Astrocyte (in vitro differentiated cells and primary cell): ENCODE data around the gene HOXD13. TPM values are rescaled to one million over a fixed set of nuclear protein-coding genes. Genes with fewer than 3 reads are reported as not detected.

ENCODE experiments used
- DNase-seq: peaks from one replicate; pipeline ENCODE4 v3.0.0-alpha.2; 2010; ENCODE audit warnings: low read depth
- FAIRE-seq: peaks from 2 replicates; lab custom pipeline; 2011; peaks lifted over from hg19 to GRCh38; lab: Jason Lieb, UNC
- H2AFZ ChIP-seq: 2 replicates; pipeline ENCODE4 v1.6.0; 2012; ENCODE audit warnings: low read depth, low read length, inconsistent platforms
- H3K27ac ChIP-seq: 2 replicates; pipeline ENCODE4 v1.5.1; 2011; ENCODE audit warnings: low read depth, low read length, inconsistent platforms
- H3K27me3 ChIP-seq: 2 replicates; pipeline ENCODE4 v1.6.0; 2011; ENCODE audit warnings: low read length, inconsistent platforms; ENCODE audit not compliant: insufficient read depth
- H3K36me3 ChIP-seq: 2 replicates; pipeline ENCODE4 v1.5.1; 2011; ENCODE audit warnings: low read length, inconsistent platforms; ENCODE audit not compliant: insufficient read depth
- H3K4me1 ChIP-seq: 2 replicates; pipeline ENCODE4 v1.5.1; 2011; ENCODE audit warnings: low read length, inconsistent platforms; ENCODE audit not compliant: insufficient read depth
- H3K4me2 ChIP-seq: 2 replicates; pipeline ENCODE4 v1.6.0; 2012; ENCODE audit warnings: low read length, inconsistent platforms
- H3K4me3 ChIP-seq: 2 replicates; pipeline ENCODE4 v1.5.1; 2011; ENCODE audit warnings: low read depth, mild to moderate bottlenecking, low read length, inconsistent platforms; ENCODE audit not compliant: insufficient read depth
- H3K79me2 ChIP-seq: 2 replicates; pipeline ENCODE4 v1.6.0; 2012; ENCODE audit warnings: mild to moderate bottlenecking, low read length, inconsistent platforms; ENCODE audit not compliant: insufficient read depth
- H3K9ac ChIP-seq: 2 replicates; pipeline ENCODE4 v1.6.0; 2012; ENCODE audit warnings: mild to moderate bottlenecking, low read length, inconsistent platforms
- H3K9me3 ChIP-seq: 2 replicates; pipeline ENCODE4 v1.5.1; 2012; ENCODE audit warnings: low read depth, mild to moderate bottlenecking, low read length, inconsistent platforms; ENCODE audit not compliant: insufficient read depth
- H4K20me1 ChIP-seq: 2 replicates; pipeline ENCODE4 v1.6.0; 2012; ENCODE audit warnings: low read length, inconsistent platforms; ENCODE audit not compliant: insufficient read depth
- H3K27ac Mint-ChIP-seq: one replicate; pipeline ENCODE4 v1.8.0; 2021; ENCODE audit warnings: mild to moderate bottlenecking, mixed read lengths; ENCODE audit not compliant: unreplicated experiment
- H3K27me3 Mint-ChIP-seq: one replicate; pipeline ENCODE4 v1.8.0; 2021; ENCODE audit warnings: low read depth, mixed read lengths; ENCODE audit not compliant: unreplicated experiment
- H3K36me3 Mint-ChIP-seq: one replicate; pipeline ENCODE4 v1.8.0; 2021; ENCODE audit warnings: low read depth, mixed read lengths; ENCODE audit not compliant: unreplicated experiment
- H3K4me1 Mint-ChIP-seq: one replicate; pipeline ENCODE4 v1.8.0; 2021; ENCODE audit warnings: low read depth, mixed read lengths; ENCODE audit not compliant: unreplicated experiment
- H3K4me3 Mint-ChIP-seq: one replicate; pipeline ENCODE4 v1.8.0; 2021; ENCODE audit warnings: mild to moderate bottlenecking, moderate library complexity, mixed read lengths; ENCODE audit not compliant: unreplicated experiment
- H3K9me3 Mint-ChIP-seq: one replicate; pipeline ENCODE4 v1.8.0; 2021; ENCODE audit warnings: mild to moderate bottlenecking, mixed read lengths; ENCODE audit not compliant: unreplicated experiment
- EZH2 ChIP-seq: IDR thresholded peaks from 2 replicates; pipeline ENCODE4 v1.6.1; 2012; ENCODE audit warnings: mild to moderate bottlenecking, low read length, inconsistent platforms; ENCODE audit not compliant: insufficient read depth
- total RNA-seq: library from RNA; stranded (reverse); gene quantifications from 2 replicates; pipeline ENCODE4 v1.2.1, GENCODE V29; 2021
- TF ChIP-seq, protein P1 (sequence below): IDR thresholded peaks from 2 replicates; pipeline ENCODE4 v1.5.1; 2011; ENCODE audit warnings: low read depth, mild to moderate bottlenecking, inconsistent platforms, low read length, moderate library complexity; ENCODE audit not compliant: insufficient read depth

The HOXD13 gene
- total RNA-seq, 1 donor from 2014 or later, result not detected

DNA sequence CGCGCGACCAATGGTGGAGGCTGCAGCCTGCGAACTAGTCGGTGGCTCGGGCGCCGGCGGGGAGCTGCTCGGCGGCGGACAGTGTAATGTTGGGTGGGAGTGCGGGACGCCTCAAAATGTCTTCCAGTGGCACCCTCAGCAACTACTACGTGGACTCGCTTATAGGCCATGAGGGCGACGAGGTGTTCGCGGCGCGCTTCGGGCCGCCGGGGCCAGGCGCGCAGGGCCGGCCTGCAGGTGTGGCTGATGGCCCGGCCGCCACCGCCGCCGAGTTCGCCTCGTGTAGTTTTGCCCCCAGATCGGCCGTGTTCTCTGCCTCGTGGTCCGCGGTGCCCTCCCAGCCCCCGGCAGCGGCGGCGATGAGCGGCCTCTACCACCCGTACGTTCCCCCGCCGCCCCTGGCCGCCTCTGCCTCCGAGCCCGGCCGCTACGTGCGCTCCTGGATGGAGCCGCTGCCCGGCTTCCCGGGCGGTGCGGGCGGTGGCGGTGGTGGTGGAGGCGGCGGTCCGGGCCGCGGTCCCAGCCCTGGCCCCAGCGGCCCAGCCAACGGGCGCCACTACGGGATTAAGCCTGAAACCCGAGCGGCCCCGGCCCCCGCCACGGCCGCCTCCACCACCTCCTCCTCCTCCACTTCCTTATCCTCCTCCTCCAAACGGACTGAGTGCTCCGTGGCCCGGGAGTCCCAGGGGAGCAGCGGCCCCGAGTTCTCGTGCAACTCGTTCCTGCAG lies 30.3 kb downstream of the HOXD13 start, which contains the start of gene HOXD9:
HOXD9 (plus strand) TSS at position 37 of the 728 bp plus-strand sequence; CDS start at position 87, 50 bp downstream.
- peak within 1 kb of the TSS; percentile 67 for H3K4me2 ChIP-seq
- peaks cover 2% of the 10 kb centered on the region for H3K36me3 Mint-ChIP-seq
- H2AFZ ChIP-seq, result no peak within 1 kb of the TSS
- no peaks in the 10 kb centered on the region for H3K79me2 ChIP-seq
- peaks cover 99% of the 10 kb centered on the region for H3K27me3 ChIP-seq
- H3K4me1 Mint-ChIP-seq, result no peaks in the 10 kb centered on the region
- peaks cover 29% of the 10 kb centered on the region for H3K9me3 Mint-ChIP-seq
- peaks cover 8% of the 10 kb centered on the region for H3K4me1 ChIP-seq
- no peak within 1 kb of the TSS for H3K27ac ChIP-seq
- peaks cover 3% of the 10 kb centered on the region for H3K9me3 ChIP-seq
- DNase-seq (no peak), FAIRE-seq (no peak)
- peaks cover 76% of the 10 kb centered on the region for H3K27me3 Mint-ChIP-seq
- no peak within 1 kb of the TSS for H3K9ac ChIP-seq
- no peak within 1 kb of the TSS for H3K4me3 ChIP-seq
- H3K27ac Mint-ChIP-seq, result peak within 1 kb of the TSS; percentile 75
- H3K36me3 ChIP-seq, result no peaks in the 10 kb centered on the region
- no peak within 1 kb of the TSS for H3K4me3 Mint-ChIP-seq
- H4K20me1 ChIP-seq, result no peaks in the 10 kb centered on the region
- TF ChIP-seq, protein P1, sequence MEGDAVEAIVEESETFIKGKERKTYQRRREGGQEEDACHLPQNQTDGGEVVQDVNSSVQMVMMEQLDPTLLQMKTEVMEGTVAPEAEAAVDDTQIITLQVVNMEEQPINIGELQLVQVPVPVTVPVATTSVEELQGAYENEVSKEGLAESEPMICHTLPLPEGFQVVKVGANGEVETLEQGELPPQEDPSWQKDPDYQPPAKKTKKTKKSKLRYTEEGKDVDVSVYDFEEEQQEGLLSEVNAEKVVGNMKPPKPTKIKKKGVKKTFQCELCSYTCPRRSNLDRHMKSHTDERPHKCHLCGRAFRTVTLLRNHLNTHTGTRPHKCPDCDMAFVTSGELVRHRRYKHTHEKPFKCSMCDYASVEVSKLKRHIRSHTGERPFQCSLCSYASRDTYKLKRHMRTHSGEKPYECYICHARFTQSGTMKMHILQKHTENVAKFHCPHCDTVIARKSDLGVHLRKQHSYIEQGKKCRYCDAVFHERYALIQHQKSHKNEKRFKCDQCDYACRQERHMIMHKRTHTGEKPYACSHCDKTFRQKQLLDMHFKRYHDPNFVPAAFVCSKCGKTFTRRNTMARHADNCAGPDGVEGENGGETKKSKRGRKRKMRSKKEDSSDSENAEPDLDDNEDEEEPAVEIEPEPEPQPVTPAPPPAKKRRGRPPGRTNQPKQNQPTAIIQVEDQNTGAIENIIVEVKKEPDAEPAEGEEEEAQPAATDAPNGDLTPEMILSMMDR, result no peak
- peak; percentile 94 for TF ChIP-seq EZH2

DNA sequence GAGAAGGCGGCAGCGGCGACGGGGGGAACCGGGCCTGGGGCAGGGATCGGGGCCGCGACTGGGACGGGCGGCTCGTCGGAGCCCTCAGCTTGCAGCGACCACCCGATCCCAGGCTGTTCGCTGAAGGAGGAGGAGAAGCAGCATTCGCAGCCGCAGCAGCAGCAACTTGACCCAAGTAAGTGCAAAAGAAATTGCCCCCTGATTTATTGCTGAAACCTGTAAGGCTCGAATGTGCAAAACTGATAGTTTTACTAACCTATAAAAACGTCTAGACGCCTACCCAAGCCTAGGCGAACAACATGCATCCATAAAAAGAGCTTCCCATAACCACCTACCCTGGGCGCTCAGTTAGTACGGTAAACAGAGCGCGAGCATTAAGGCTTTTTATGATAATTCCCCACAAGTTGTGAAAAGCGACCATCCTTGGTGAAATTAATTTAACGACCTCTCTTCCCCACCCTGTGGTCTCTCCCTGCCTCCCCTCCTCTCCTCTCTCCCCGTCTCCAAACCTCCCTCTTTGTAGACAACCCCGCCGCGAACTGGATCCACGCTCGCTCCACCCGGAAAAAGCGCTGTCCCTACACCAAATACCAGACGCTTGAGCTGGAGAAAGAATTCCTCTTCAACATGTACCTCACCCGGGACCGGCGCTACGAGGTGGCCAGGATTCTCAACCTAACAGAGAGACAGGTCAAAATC lies 31.0 kb downstream of the HOXD13 start:
- H3K4me3 ChIP-seq, result no peak overlapping the region
- H3K27ac Mint-ChIP-seq, result peak overlapping the region; percentile 75
- peaks cover 2% of the 10 kb centered on the region for H3K36me3 Mint-ChIP-seq
- peaks cover 8% of the 10 kb centered on the region for H3K4me1 ChIP-seq
- H3K36me3 ChIP-seq, result no peaks in the 10 kb centered on the region
- peaks cover 99% of the 10 kb centered on the region for H3K27me3 ChIP-seq
- no peak for DNase-seq
- no peak for FAIRE-seq
- H3K4me3 Mint-ChIP-seq, result no peak overlapping the region
- peaks cover 27% of the 10 kb centered on the region for H3K9me3 Mint-ChIP-seq
- no peak overlapping the region for H3K9ac ChIP-seq
- peaks cover 3% of the 10 kb centered on the region for H3K4me1 Mint-ChIP-seq
- peak overlapping the region; percentile 67 for H3K4me2 ChIP-seq
- TF ChIP-seq EZH2, result peak; percentile 47
- TF ChIP-seq, protein P1, result no peak
- no peak overlapping the region for H3K27ac ChIP-seq
- no peaks in the 10 kb centered on the region for H4K20me1 ChIP-seq
- no peak overlapping the region for H2AFZ ChIP-seq
- H3K9me3 ChIP-seq, result peaks cover 3% of the 10 kb centered on the region
- H3K27me3 Mint-ChIP-seq, result peaks cover 76% of the 10 kb centered on the region
- no peaks in the 10 kb centered on the region for H3K79me2 ChIP-seq
